ENCODE data around the gene RNF144A.
"Not testable (repeated sequence)": the region's sequence is repeated elsewhere in the genome, so short reads cannot be mapped to it uniquely, and the experiment has no call there.

The RNF144A gene

DNA sequence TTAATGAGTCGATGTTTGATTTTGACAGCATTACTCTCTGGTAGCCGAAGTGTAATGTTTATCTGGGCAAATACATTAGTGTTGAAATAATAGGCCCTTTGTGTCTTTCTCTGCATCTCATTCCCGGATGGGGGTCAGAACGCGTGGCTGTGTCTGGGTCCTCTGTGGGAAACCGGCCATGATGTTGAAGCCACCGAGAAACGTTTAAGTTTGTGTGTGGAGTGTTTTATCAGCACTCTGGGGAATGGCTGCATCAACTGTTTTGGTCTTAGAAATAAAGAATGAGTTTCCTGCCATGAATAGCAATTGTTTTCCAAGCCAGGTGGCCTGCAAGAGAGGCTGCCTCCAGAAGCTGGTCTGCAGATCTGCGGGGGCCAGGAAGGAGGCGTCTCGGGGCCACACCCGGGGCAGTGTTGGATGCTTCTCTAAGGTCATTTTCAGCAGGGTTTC, 69.7 kb downstream of the RNF144A start:
- no peaks in the 10 kb centered on the region for H3K36me3 ChIP-seq (ENCODE audit: control insufficient read depth, insufficient read depth, low read length)
- peaks cover 5% of the 10 kb centered on the region for H3K4me1 ChIP-seq (ENCODE audit: control insufficient read depth, insufficient read depth, low read length)
- H3K27me3 ChIP-seq (ENCODE audit: control insufficient read depth, insufficient read depth, low read length), result peaks cover 4% of the 10 kb centered on the region
- no peaks in the 10 kb centered on the region for H3K9me3 ChIP-seq (ENCODE audit: control insufficient read depth, low read length)
- H3K4me3 ChIP-seq (ENCODE audit: low read length), result no peak overlapping the region
- no peak overlapping the region for H3K9ac ChIP-seq (ENCODE audit: low read length)

DNA sequence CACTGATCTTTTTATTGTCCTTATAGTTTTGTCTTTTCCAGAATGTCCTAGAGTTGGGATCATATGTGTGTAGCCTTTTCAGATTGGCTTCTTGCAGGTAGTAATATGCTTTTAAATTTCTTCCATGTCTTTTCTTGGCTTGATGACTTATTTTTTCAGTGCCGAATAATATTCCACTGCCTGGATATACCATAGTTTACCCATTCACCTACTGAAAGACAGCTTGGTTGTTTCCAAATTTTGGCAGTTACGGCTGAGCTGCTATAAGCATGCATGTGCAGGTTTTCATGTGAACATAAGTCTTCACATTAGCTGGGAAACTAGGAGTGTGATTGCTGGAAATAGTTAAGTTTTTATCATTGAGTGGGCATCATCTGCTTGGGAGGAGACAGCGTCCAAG, 73.7 kb downstream of the RNF144A start:
- Histone ChIP-seq H3K4me1 (ENCODE audit: control insufficient read depth, insufficient read depth, low read length) (peaks cover 5% of the 10 kb centered on the region), H3K36me3 (ENCODE audit: control insufficient read depth, insufficient read depth, low read length) (no peaks in the 10 kb centered on the region), H3K27me3 (ENCODE audit: control insufficient read depth, insufficient read depth, low read length) (no peaks in the 10 kb centered on the region), H3K9me3 (ENCODE audit: control insufficient read depth, low read length) (no peaks in the 10 kb centered on the region), H3K9ac (ENCODE audit: low read length) (no peak overlapping the region), H3K4me3 (ENCODE audit: low read length) (no peak overlapping the region)

DNA sequence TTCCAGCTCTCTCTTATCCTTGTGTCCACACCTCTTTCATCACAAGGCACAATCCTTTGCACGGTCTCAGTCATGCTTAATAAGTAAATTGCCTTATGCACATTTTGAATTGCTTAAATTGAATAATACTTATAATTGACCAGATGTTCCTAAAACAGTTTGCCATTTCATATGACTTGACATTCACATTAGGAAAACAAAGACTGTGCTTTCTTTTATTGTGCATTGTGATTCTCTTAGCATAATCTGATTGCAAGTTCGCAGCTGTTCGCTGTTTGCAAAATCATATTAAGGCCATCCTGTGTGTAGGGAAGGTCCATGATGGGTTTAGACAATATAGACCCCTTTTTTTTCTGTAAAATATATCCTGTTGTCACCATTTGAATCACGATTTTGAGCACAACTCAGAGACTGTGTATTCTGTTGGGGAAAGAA, 75.6 kb downstream of the RNF144A start:
- no peaks in the 10 kb centered on the region for H3K27me3 ChIP-seq (ENCODE audit: control insufficient read depth, insufficient read depth, low read length)
- H3K4me1 ChIP-seq (ENCODE audit: control insufficient read depth, insufficient read depth, low read length), result no peaks in the 10 kb centered on the region
- H3K4me3 ChIP-seq (ENCODE audit: low read length), result no peak overlapping the region
- H3K9ac ChIP-seq (ENCODE audit: low read length), result no peak overlapping the region
- H3K36me3 ChIP-seq (ENCODE audit: control insufficient read depth, insufficient read depth, low read length), result no peaks in the 10 kb centered on the region
- H3K9me3 ChIP-seq (ENCODE audit: control insufficient read depth, low read length), result no peaks in the 10 kb centered on the region

DNA sequence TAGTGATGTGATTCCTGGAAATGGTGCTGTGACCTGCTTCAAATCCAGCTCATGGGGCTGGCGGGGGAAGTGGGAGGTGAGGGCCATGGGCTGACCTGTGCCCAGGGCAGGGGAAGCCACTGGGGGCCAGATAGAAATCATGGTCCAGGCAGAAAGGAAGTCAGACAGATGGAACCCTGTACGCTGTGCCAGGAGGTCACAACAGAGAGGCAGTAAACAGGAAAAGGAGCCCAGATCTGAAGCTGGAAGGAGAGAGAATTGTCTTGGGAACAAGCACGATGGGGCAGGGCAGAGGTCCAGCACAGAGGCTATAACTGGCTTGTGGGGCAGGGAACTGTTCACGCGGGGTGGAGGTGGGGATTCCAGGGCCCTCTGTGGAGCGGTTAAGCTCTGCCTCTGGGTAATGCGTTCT, 76.0 kb downstream of the RNF144A start:
- H3K4me3 ChIP-seq (ENCODE audit: low read length), result no peak overlapping the region
- H3K9me3 ChIP-seq (ENCODE audit: control insufficient read depth, low read length), result no peaks in the 10 kb centered on the region
- H3K4me1 ChIP-seq (ENCODE audit: control insufficient read depth, insufficient read depth, low read length), result no peaks in the 10 kb centered on the region
- H3K36me3 ChIP-seq (ENCODE audit: control insufficient read depth, insufficient read depth, low read length), result no peaks in the 10 kb centered on the region
- no peak overlapping the region for H3K9ac ChIP-seq (ENCODE audit: low read length)
- H3K27me3 ChIP-seq (ENCODE audit: control insufficient read depth, insufficient read depth, low read length), result no peaks in the 10 kb centered on the region

DNA sequence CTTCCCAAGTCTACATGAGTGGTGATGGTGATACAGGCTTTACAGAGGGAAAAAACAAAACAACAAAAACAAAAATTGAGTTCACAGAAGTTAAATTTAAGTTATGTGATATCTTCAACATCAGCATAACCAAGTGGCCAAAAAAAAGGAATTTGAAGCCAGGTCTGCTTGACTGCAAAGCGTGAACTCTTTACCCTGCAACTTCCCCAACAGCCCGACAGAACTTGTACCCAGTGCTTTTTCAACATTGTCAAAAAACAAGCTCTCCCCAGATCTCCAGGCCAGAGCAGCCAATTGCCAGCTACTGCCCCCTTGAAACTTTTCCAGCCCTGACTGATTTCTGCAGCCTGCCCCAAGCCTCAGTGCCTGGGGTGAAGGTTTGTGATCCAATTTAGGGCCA, 76.7 kb downstream of the RNF144A start:
- no peak overlapping the region for H3K9ac ChIP-seq (ENCODE audit: low read length)
- no peaks in the 10 kb centered on the region for H3K36me3 ChIP-seq (ENCODE audit: control insufficient read depth, insufficient read depth, low read length)
- H3K27me3 ChIP-seq (ENCODE audit: control insufficient read depth, insufficient read depth, low read length), result no peaks in the 10 kb centered on the region
- H3K9me3 ChIP-seq (ENCODE audit: control insufficient read depth, low read length), result no peaks in the 10 kb centered on the region
- no peak overlapping the region for H3K4me3 ChIP-seq (ENCODE audit: low read length)
- H3K4me1 ChIP-seq (ENCODE audit: control insufficient read depth, insufficient read depth, low read length), result no peaks in the 10 kb centered on the region

DNA sequence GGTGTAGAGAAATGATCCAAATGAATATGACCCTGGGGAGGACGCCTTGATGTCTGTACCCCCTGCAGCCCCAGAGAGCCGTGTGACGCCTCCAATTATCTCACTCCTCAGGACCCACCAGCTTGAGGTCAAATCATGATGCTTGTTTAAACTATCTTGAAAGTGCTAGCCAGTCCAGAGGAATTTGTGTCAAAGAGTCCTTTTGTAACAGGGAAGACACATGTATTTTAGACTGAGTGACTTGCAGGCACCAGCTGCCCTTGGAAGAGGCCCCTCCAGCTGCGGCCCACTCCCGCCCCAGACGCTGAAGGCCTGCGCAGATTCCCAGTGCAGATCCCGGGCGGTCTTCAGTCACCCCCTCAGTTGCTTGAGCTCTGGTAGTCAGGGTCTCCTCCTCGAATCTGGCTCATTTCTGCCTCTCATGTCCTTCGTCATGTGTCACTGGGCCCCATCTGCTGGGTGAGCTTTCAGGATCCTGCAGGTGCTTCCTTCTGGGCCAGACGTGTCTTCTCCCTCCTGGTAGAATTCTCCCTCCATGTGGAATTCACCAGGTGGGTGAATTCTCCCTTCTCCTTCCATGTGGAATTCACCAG, 77.4 kb downstream of the RNF144A start:
- H3K4me1 ChIP-seq (ENCODE audit: control insufficient read depth, insufficient read depth, low read length), result no peaks in the 10 kb centered on the region
- no peaks in the 10 kb centered on the region for H3K27me3 ChIP-seq (ENCODE audit: control insufficient read depth, insufficient read depth, low read length)
- H3K36me3 ChIP-seq (ENCODE audit: control insufficient read depth, insufficient read depth, low read length), result no peaks in the 10 kb centered on the region
- no peak overlapping the region for H3K9ac ChIP-seq (ENCODE audit: low read length)
- no peak overlapping the region for H3K4me3 ChIP-seq (ENCODE audit: low read length)
- no peaks in the 10 kb centered on the region for H3K9me3 ChIP-seq (ENCODE audit: control insufficient read depth, low read length)

DNA sequence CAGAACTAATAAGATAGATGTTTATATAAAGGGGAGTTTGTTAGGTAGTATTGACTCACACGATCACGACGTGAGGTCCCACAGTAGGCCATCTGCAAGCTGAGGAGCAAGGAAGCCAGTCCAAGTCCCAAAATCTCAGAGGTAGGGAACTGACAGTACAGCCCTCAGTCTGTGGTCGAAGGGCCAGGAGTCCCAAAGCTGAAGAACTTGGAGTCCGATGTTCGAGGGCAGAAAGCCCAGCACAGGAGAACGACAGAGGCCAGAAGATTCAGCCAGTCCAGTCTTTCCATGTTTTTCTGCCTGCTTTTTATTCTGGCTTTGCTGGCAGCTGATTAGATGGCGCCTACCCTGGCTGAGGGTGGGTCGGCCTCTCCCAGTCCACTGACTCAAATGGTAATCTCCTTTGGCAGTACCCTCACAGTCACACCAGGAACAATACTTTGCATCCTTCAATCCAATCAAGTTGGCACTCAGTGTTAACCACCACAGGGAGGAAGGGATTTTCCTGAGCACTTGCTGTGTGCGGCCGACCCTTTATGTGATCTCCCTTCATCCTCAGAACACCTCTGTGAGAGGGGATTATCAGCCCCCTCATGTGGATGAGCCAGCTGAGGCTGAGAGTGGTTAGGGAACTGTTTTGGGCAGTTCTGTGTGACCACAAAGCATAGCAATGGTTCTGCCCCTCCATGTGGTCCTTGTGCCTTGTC, 78.3 kb downstream of the RNF144A start:
- H3K9me3 ChIP-seq (ENCODE audit: control insufficient read depth, low read length), result no peaks in the 10 kb centered on the region
- no peak overlapping the region for H3K4me3 ChIP-seq (ENCODE audit: low read length)
- H3K27me3 ChIP-seq (ENCODE audit: control insufficient read depth, insufficient read depth, low read length), result no peaks in the 10 kb centered on the region
- no peaks in the 10 kb centered on the region for H3K36me3 ChIP-seq (ENCODE audit: control insufficient read depth, insufficient read depth, low read length)
- H3K9ac ChIP-seq (ENCODE audit: low read length), result no peak overlapping the region
- no peaks in the 10 kb centered on the region for H3K4me1 ChIP-seq (ENCODE audit: control insufficient read depth, insufficient read depth, low read length)

DNA sequence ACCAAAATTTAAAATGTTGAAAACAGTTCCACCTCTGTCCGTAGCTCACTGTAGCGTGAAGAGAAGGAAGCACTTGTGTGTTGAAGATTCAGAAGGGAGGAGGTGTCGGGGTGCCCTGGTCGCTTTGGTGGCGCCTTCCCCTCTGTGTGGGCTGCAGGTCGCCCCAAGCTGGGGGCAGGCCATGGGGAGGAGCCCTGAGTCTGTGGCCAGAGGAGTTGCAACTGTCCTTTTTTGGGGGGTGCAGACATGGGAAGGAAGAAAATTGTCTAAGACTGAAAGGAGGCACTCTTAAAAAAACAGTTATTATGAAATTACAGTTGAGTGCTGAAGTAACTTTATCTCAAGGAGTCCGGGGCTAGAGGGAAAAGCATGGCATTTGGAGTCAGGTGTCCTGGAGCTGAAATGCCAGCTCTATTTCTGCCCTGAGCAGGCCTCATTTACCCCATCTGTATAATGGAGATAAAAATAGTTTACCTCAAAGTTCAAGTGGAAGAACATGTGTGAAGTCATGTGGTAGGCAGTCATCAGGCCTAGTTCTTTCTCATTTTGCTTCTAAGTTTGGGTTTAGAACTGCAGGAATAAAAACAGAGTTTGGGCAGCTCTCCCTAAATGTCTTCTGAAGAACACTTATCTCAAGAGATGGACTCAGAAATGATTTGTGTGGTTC, 82.1 kb downstream of the RNF144A start:
- no peaks in the 10 kb centered on the region for H3K9me3 ChIP-seq (ENCODE audit: control insufficient read depth, low read length)
- no peaks in the 10 kb centered on the region for H3K36me3 ChIP-seq (ENCODE audit: control insufficient read depth, insufficient read depth, low read length)
- no peaks in the 10 kb centered on the region for H3K4me1 ChIP-seq (ENCODE audit: control insufficient read depth, insufficient read depth, low read length)
- no peak overlapping the region for H3K4me3 ChIP-seq (ENCODE audit: low read length)
- no peaks in the 10 kb centered on the region for H3K27me3 ChIP-seq (ENCODE audit: control insufficient read depth, insufficient read depth, low read length)
- H3K9ac ChIP-seq (ENCODE audit: low read length), result no peak overlapping the region

DNA sequence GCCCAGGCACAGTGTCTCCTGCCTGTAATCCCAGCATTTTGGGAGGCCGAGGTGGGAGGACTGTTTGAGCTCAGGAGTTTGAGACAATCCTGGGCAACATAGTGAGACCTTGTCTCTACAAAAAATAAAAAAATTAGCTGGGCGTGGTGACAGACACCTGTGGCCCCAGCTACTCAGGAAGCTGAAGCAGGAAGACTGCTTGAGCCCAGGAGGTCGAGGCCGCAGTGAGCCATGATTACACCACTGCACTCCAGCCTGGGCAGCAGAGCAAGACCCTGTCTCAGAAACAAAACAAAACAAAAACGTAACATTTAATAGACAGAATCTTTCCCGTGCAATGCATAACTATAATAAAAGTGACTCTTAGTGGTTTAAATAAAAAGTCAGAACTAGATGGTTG, 84.2 kb downstream of the RNF144A start:
- not testable (repeated sequence) for H3K9ac ChIP-seq (ENCODE audit: low read length); H3K4me1 ChIP-seq (ENCODE audit: control insufficient read depth, insufficient read depth, low read length)

DNA sequence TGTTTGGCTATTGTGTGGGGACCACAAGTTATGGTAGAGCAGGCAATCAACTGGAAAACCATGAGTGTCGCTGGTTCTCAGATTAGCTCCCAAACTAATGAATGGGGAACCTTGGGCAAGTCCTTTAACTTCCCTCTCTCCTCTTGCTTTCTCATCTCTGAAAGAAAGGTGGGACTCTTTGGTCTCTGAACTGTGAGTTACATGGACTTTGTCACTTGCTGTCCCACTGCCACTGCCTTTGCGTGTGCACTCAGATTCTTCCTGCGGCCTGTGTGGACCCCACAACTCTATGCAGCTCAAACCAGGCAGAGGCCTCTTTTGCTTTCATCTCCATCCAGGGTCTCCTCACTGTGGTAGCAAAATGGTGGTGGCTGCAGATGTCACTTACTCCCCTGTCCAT, 86.7 kb downstream of the RNF144A start:
- Histone ChIP-seq H3K9me3 (ENCODE audit: control insufficient read depth, low read length) (no peaks in the 10 kb centered on the region), H3K9ac (ENCODE audit: low read length) (no peak overlapping the region), H3K27me3 (ENCODE audit: control insufficient read depth, insufficient read depth, low read length) (no peaks in the 10 kb centered on the region), H3K4me3 (ENCODE audit: low read length) (no peak overlapping the region), H3K4me1 (ENCODE audit: control insufficient read depth, insufficient read depth, low read length) (peaks cover 15% of the 10 kb centered on the region), H3K36me3 (ENCODE audit: control insufficient read depth, insufficient read depth, low read length) (no peaks in the 10 kb centered on the region)

More for the DNA sequence above, 84.2 kb downstream of the RNF144A start:
- H3K36me3 ChIP-seq (ENCODE audit: control insufficient read depth, insufficient read depth, low read length); H3K27me3 ChIP-seq (ENCODE audit: control insufficient read depth, insufficient read depth, low read length); H3K4me3 ChIP-seq (ENCODE audit: low read length); H3K9me3 ChIP-seq (ENCODE audit: control insufficient read depth, low read length): not testable (repeated sequence)

DNA sequence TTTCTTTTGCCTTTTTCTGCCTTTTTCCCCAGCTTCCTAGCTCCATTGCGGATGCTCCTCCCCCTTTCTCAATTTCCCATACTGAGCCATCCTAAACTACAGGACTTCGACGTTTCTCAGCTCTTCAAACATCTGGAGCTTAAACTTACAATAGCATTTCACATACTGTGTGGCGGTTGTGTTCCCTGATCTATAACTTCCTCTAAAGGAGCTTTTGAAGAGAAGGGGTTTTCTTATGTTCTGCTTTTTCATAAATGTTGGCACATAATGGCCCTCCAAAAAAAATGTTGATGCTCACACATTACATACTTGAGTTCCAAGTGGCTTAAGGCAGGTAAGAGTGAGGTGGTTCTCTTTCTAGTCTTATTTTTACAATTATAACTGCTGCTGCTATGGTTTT, 87.4 kb downstream of the RNF144A start:
- H3K36me3 ChIP-seq (ENCODE audit: control insufficient read depth, insufficient read depth, low read length), result no peaks in the 10 kb centered on the region
- no peak overlapping the region for H3K4me3 ChIP-seq (ENCODE audit: low read length)
- H3K4me1 ChIP-seq (ENCODE audit: control insufficient read depth, insufficient read depth, low read length), result peaks cover 15% of the 10 kb centered on the region
- H3K9ac ChIP-seq (ENCODE audit: low read length), result no peak overlapping the region
- H3K27me3 ChIP-seq (ENCODE audit: control insufficient read depth, insufficient read depth, low read length), result no peaks in the 10 kb centered on the region
- H3K9me3 ChIP-seq (ENCODE audit: control insufficient read depth, low read length), result no peaks in the 10 kb centered on the region

DNA sequence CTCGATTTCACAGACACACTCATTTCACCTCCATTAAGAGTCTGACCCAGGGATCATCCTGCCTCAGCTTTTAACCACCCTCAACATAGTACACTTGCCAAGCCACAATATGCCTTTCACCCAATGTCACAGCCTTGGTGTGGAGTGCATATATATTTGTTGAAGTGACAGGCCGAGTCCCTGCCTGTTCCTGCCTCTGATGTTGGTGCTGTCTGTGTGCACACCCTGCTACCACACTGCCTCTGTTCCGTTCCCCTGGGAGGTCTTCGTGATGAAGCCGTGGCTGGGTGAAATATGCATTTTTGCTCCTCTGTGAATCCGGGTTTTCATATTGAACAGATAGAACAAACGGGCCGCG, 90.3 kb downstream of the RNF144A start:
- peaks cover 15% of the 10 kb centered on the region for H3K4me1 ChIP-seq (ENCODE audit: control insufficient read depth, insufficient read depth, low read length)
- H3K4me3 ChIP-seq (ENCODE audit: low read length), result no peak overlapping the region
- H3K27me3 ChIP-seq (ENCODE audit: control insufficient read depth, insufficient read depth, low read length), result no peaks in the 10 kb centered on the region
- H3K36me3 ChIP-seq (ENCODE audit: control insufficient read depth, insufficient read depth, low read length), result no peaks in the 10 kb centered on the region
- H3K9ac ChIP-seq (ENCODE audit: low read length), result no peak overlapping the region
- no peaks in the 10 kb centered on the region for H3K9me3 ChIP-seq (ENCODE audit: control insufficient read depth, low read length)

Measured in mucosa of stomach (tissue), 1 donor.